ENCODE data around the gene FXYD7.
"Not testable (repeated sequence)": the region's sequence is repeated elsewhere in the genome, so short reads cannot be mapped to it uniquely, and the experiment has no call there.

The FXYD7 gene

GRCh38 chr19:35144600-35145436 lies 1.8 kb downstream of the FXYD7 start:
- peak; percentile 49 for DNase-seq (ENCODE audit: low read depth)

GRCh38 chr19:35146746-35147459 lies 3.8 kb downstream of the FXYD7 start:
- DNase-seq (ENCODE audit: low read depth) = no peak

- no peak for DNase-seq (ENCODE audit: low read depth)
Measured at GRCh38 chr19:35149463-35149862, 6.4 kb downstream of the FXYD7 start.

- no peak for DNase-seq (ENCODE audit: low read depth)
Measured at GRCh38 chr19:35150445-35150844, 7.4 kb downstream of the FXYD7 start.

- no peak for DNase-seq (ENCODE audit: low read depth)
Measured at GRCh38 chr19:35151273-35152065, 8.4 kb downstream of the FXYD7 start.

- DNase-seq (ENCODE audit: low read depth) = not testable (repeated sequence)
Measured at GRCh38 chr19:35153129-35153522, 10.1 kb downstream of the FXYD7 start.

GRCh38 chr19:35153701-35154524 lies 10.9 kb downstream of the FXYD7 start:
- no peak for DNase-seq (ENCODE audit: low read depth)

- peak; percentile 66 for DNase-seq (ENCODE audit: low read depth)
Measured at GRCh38 chr19:35154525-35155406, 11.7 kb downstream of the FXYD7 start, which contains the start of gene FXYD5. FXYD5 (plus strand) TSS chr19:35154735; CDS start chr19:35155551, 816 bp downstream.

GRCh38 chr19:35155441-35155840 lies 12.4 kb downstream of the FXYD7 start:
- DNase-seq (ENCODE audit: low read depth) = no peak

GRCh38 chr19:35155981-35156672 lies 13.1 kb downstream of the FXYD7 start:
- no peak for DNase-seq (ENCODE audit: low read depth)

- no peak for DNase-seq (ENCODE audit: low read depth)
Measured at GRCh38 chr19:35156673-35157014, 13.6 kb downstream of the FXYD7 start.

GRCh38 chr19:35157431-35157830 lies 14.4 kb downstream of the FXYD7 start:
- DNase-seq (ENCODE audit: low read depth) = no peak

GRCh38 chr19:35159606-35160005 lies 16.6 kb downstream of the FXYD7 start:
- DNase-seq (ENCODE audit: low read depth) = no peak

GRCh38 chr19:35160629-35161433 lies 17.8 kb downstream of the FXYD7 start:
- DNase-seq (ENCODE audit: low read depth) = no peak

GRCh38 chr19:35161434-35161743 lies 18.3 kb downstream of the FXYD7 start:
- no peak for DNase-seq (ENCODE audit: low read depth)

- DNase-seq (ENCODE audit: low read depth) = no peak
Measured at GRCh38 chr19:35162471-35163326, 19.6 kb downstream of the FXYD7 start.

GRCh38 chr19:35164418-35164817 lies 21.4 kb downstream of the FXYD7 start:
- DNase-seq (ENCODE audit: low read depth) = no peak
